Activated T-helper 9 cell treated with anti-CD3 and anti-CD28 coated beads, Interleukin-2, amount 50 U/mL, for 16 hours (primary cell): ENCODE data around the gene MTLN.
"Not testable (repeated sequence)": the region's sequence is repeated elsewhere in the genome, so short reads cannot be mapped to it uniquely, and the experiment has no call there.

Experiments
- DNase-seq: peaks from one replicate; pipeline ENCODE4 v3.0.0-alpha.2; 2020; ENCODE audit warnings: low read depth

The MTLN gene

GRCh38 chr2:110198016-110198415, 14.3 kb downstream of the MTLN start:
- no peak for DNase-seq

GRCh38 chr2:110197452-110197851, 14.9 kb downstream of the MTLN start:
- no peak for DNase-seq

- DNase-seq = not testable (repeated sequence)
Measured at GRCh38 chr2:110190169-110190568, 22.2 kb downstream of the MTLN start.

GRCh38 chr2:110182449-110182848, 29.9 kb downstream of the MTLN start:
- no peak for DNase-seq

DNA sequence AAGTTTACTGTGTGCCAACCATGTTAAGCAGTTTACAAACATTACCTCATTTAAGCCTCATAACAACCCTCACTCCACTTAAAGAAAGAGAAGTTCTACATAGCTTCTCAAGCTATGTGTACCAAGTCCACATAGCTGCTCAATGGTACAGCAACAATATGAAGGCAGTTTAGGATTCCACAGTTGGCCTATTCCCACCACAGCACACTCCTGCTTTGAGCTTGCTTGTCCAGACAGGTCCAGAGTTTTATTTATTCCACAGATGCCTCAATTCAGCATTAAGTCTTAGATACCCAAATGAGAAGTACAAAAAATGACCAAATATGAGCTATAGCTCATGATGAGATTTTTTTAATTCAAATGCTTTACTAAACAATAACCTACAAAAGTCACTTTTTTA, 32.3 kb downstream of the MTLN start:
- no peak for DNase-seq

- no peak for DNase-seq
Measured at GRCh38 chr2:110173523-110173922, 38.8 kb downstream of the MTLN start.

DNA sequence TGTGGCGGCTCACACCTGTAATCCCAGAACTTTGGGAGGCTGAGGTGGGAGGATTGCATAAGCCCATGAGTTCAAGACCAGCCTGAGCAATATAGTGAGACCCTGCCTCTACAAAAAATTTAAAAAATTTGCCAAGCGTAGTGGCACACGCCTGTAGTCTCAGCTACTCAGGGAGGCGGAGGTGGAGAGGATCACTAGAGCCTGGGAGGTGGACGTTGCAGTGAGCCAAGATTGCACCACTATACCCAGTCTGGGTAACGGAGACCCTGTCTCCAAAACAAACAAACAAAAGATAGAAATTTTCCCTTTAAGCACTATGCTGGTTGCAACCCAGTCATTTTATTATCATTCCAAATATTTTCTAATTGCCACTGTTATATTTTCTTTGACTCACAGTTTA, 39.8 kb downstream of the MTLN start:
- DNase-seq = no peak

DNA sequence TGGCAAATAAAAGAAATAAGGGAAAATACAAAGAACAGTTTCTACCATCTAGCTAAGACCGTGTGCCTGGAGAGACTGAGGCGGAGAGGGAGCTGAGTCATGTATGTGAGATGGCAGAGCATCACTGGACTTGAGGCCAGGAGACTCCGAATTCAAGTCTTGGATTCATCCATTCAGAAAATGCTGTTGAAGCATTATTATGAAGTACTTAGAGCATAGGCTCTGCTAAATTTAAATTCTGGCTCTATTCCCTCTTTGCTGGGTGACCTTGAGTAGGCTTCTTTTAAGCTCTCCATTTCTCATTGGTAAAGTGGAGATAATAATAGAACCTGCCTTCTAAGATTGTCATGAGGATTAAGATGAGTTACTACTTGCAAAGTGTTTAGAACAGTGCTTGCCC, 42.2 kb downstream of the MTLN start:
- no peak for DNase-seq

GRCh38 chr2:110167326-110168000, 44.9 kb downstream of the MTLN start:
- no peak for DNase-seq

DNA sequence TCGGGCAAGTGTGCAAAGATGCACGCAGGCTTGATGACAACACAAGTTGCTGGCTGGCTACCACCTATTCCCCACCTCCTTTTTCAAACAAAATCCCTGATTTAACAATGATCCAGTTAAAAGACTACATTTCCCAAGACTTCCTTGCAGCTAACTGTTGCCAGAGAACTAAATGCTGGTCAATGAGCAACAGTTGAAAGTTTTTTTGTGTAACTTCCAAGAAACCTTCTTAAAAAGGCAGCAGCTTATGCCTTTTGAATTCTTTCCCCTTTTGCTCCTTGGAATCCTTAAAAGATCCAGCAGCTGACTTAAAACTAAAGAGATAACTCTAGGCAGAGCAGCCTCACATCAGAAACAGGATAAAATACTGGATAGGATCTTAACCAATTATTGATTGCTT, 46.1 kb downstream of the MTLN start:
- DNase-seq = no peak
